A549 (cell line): ENCODE results near the gene NXN. TPM values are rescaled to one million over a fixed set of nuclear protein-coding genes. Genes with fewer than 3 reads are reported as not detected.

ENCODE experiments used
- ATAC-seq, 2 experiments: fragments of 200-7000 bp in 1 of 2; fragments of >200 bp in 1 of 2; cut with Nextera tagmentation in 1 of 2; cut with Tn5 transposase in 1 of 2; 3 replicates each; pipeline versions ENCODE4 v1.8.0 to v1.9.1; 2018 to 2020; ENCODE audit warnings: mild to moderate bottlenecking in 1 of 2, moderate library complexity in 1 of 2
- CTCF ChIA-PET: fragments of 300-600 bp; sonication (Branson Sonifier 250); formaldehyde crosslinking; extraction: SDS; loops from one replicate; lab custom pipeline; 2021; ENCODE audit warnings: antibody characterized with exemption, inconsistent platforms; lab: Yijun Ruan, JAX
- POLR2A ChIA-PET: fragments of 350-600 bp; formaldehyde crosslinking; extraction: SDS; loops from one replicate; lab custom pipeline; 2021; ENCODE audit warnings: antibody characterized with exemption, inconsistent platforms; lab: Yijun Ruan, JAX
- DNase-seq, 2 experiments: peaks; one replicate each; pipeline versions ENCODE4 v3.0.0 to v3.0.0-alpha.2; 2011 to 2016; ENCODE audit warnings: low read depth in 1 of 2, low spot score in 1 of 2
- FAIRE-seq: peaks from 2 replicates; lab custom pipeline; 2011; peaks lifted over from hg19 to GRCh38; lab: Jason Lieb, UNC
- H3K27ac ChIP-seq, 2 experiments: fragments of >200 bp; sonication (Bioruptor Twin); formaldehyde crosslinking; 3 replicates each; pipeline ENCODE4 v1.5.1; 2016 to 2017
- H3K4me1 ChIP-seq: fragments of >200 bp; sonication (Bioruptor Twin); formaldehyde crosslinking; 3 replicates; pipeline ENCODE4 v1.6.1; 2016
- H3K4me2 ChIP-seq: fragments of >200 bp; sonication (Bioruptor Twin); formaldehyde crosslinking; 3 replicates; pipeline ENCODE4 v1.6.1; 2016
- H3K4me3 ChIP-seq: fragments of >200 bp; sonication (Bioruptor Twin); formaldehyde crosslinking; 3 replicates; pipeline ENCODE4 v1.5.1; 2016
- H3K9me3 ChIP-seq: fragments of >200 bp; sonication (Bioruptor Twin); formaldehyde crosslinking; 3 replicates; pipeline ENCODE4 v1.6.1; 2016
- ATOH8 ChIP-seq: fragments of 250-450 bp; sonication (Bioruptor Pico); IDR thresholded peaks from 2 replicates; pipeline ENCODE4 v1.5.0; 2020; ENCODE audit warnings: low read depth, mild to moderate bottlenecking, moderate library complexity
- BCL3 ChIP-seq: fragments of >200 bp; sonication (Bioruptor Twin); formaldehyde crosslinking; IDR thresholded peaks from 3 replicates; pipeline ENCODE4 v1.6.1; 2016
- CEBPB ChIP-seq, 2 experiments: fragments of >200 bp in 1 of 2; sonication (Bioruptor Twin) in 1 of 2; formaldehyde crosslinking in 1 of 2; IDR thresholded peaks; 2 replicates each; pipeline ENCODE4 v1.6.1; 2012 to 2016
- CHD2 ChIP-seq: fragments of 150-350 bp; IDR thresholded peaks from 2 replicates; pipeline ENCODE4 v1.6.1; 2014; ENCODE audit warnings: low read length; ENCODE audit not compliant: partially characterized antibody
- E2F6 ChIP-seq: IDR thresholded peaks from 2 replicates; pipeline ENCODE4 v1.6.1; 2012; ENCODE audit warnings: low read depth, borderline replicate concordance
- FOSB ChIP-seq: fragments of 250-450 bp; sonication (Bioruptor Pico); IDR thresholded peaks from 2 replicates; pipeline ENCODE4 v1.5.0; 2020; ENCODE audit warnings: mild to moderate bottlenecking, moderate library complexity
- FOSL2 ChIP-seq, 2 experiments: fragments of 450-650 bp in 1 of 2; fragments of >200 bp in 1 of 2; sonication (Bioruptor Twin) in 1 of 2; formaldehyde crosslinking; IDR thresholded peaks; 2 replicates each; pipeline versions ENCODE4 v1.5.0 to v1.6.1; 2016 to 2020; ENCODE audit warnings: mild to moderate bottlenecking in 1 of 2, moderate library complexity in 1 of 2
- HES2 ChIP-seq: fragments of >200 bp; sonication (Bioruptor Twin); formaldehyde crosslinking; IDR thresholded peaks from 2 replicates; pipeline ENCODE4 v1.6.1; 2016
- MYC ChIP-seq: IDR thresholded peaks from 2 replicates; pipeline ENCODE4 v1.6.1; 2012; ENCODE audit warnings: mild to moderate bottlenecking, inconsistent platforms, low read length, improper control_type of control experiment, borderline replicate concordance
- NFE2L2 ChIP-seq: fragments of 150-350 bp; conservative IDR thresholded peaks from 2 replicates; pipeline ENCODE4 v1.6.1; 2014; ENCODE audit warnings: low read length
- NPAS2 ChIP-seq: fragments of 250-450 bp; sonication (Bioruptor Pico); IDR thresholded peaks from 2 replicates; pipeline ENCODE4 v1.8.0; 2022; ENCODE audit warnings: mild to moderate bottlenecking, moderate library complexity, borderline replicate concordance
- RNF2 ChIP-seq: fragments of 200-600 bp; sonication (generic); IDR thresholded peaks from 2 replicates; pipeline ENCODE4 v1.6.1; 2016; ENCODE audit warnings: low read depth, mild to moderate bottlenecking, antibody characterized with exemption, moderate library complexity, borderline replicate concordance
- SREBF2 ChIP-seq: fragments of 450-650 bp; IDR thresholded peaks from 2 replicates; pipeline ENCODE4 v1.6.1; 2014; ENCODE audit warnings: mild to moderate bottlenecking, moderate library complexity
- TFCP2L1 ChIP-seq: fragments of 250-450 bp; sonication (Bioruptor Pico); IDR thresholded peaks from 2 replicates; pipeline ENCODE4 v1.5.0; 2021; ENCODE audit warnings: mild to moderate bottlenecking
- USF2 ChIP-seq: fragments of 450-650 bp; IDR thresholded peaks from 2 replicates; pipeline ENCODE4 v1.6.1; 2014; ENCODE audit warnings: antibody characterized with exemption
- ZC3H11A ChIP-seq: fragments of 450-650 bp; IDR thresholded peaks from 2 replicates; pipeline ENCODE4 v1.6.1; 2014; ENCODE audit warnings: antibody characterized with exemption, mild to moderate bottlenecking
- WGBS: methylation state at CpG from one replicate; pipeline ENCODE4 v1.1.6; 2017; ENCODE audit errors: missing lambda C conversion rate; 5-methylcytosine and 5-hydroxymethylcytosine counted together
- polyA plus RNA-seq, 4 experiments: library from polyadenylated mRNA; depleted of rRNA in 3 of 4; stranded (reverse); fragments of >200 nt; fragmentation: RNase III in 1 of 4; extraction: RNeasy Plus Mini Kit Qiagen cat#74134 plus additional on column Dnase treatment in 1 of 4; gene quantifications; 2 replicates in 3 of 4; 3 replicates in 1 of 4; pipeline ENCODE4 v1.2.3, GENCODE V29; 2011 to 2017

The NXN gene
- polyA plus RNA-seq, 2 of the 4 experiments (the other 2 are of a cell fraction) = 24.6 to 31.1 TPM

- POLR2A ChIA-PET = no interaction called here
- Histone ChIP-seq H3K4me3 (no peak overlapping the region), H3K4me2 (no peak overlapping the region), H3K27ac (no peak overlapping the region), H3K4me1 (no peaks in the 10 kb centered on the region), H3K9me3 (no peaks in the 10 kb centered on the region)
- FAIRE-seq (no peak), DNase-seq (no peak), ATAC-seq (peak in 1 of 2 experiments; percentile 4; a peak in 1 of 6 replicates)
- CTCF ChIA-PET = interaction anchor here (0.6 to 1.5 kb wide), 5 partner anchors 8 to 118 kb away, joined by 3 to 6 read pairs (median 4); partner anchors contain the start of gene TIMM22
- WGBS = 83% methylated on average over 13 of the region's 13 CpGs
- no peak for TF ChIP-seq USF2
- TF ChIP-seq CHD2 = no peak
- TF ChIP-seq E2F6 = no peak
Observed at GRCh38 chr17:1004769-1005295, 25.3 kb upstream of the NXN start.

- TF ChIP-seq MYC (no peak), NFE2L2 (no peak), FOSL2 (IDR thresholded peaks at IDR 0.05) (no peak), FOSL2 (CRISPR knock-in tag; IDR thresholded peaks at IDR 0.05) (no peak), SREBF2 (no peak), ATOH8 (CRISPR knock-in tag) (no peak)
- WGBS = 88% methylated on average over 30 of the region's 30 CpGs
- CTCF ChIA-PET = interaction anchor here (0.5 to 1.5 kb wide), 6 partner anchors 8 to 119 kb away, joined by 3 to 6 read pairs (median 4); partner anchors contain the start of gene TIMM22
- Histone ChIP-seq H3K27ac (no peak overlapping the region), H3K4me2 (no peak overlapping the region), H3K4me3 (no peak overlapping the region), H3K9me3 (no peaks in the 10 kb centered on the region), H3K4me1 (no peaks in the 10 kb centered on the region)
- no peak for DNase-seq
- no peak for FAIRE-seq
- ATAC-seq = peak in 1 of 2 experiments; percentile 11; a peak in 3 of 6 replicates
- POLR2A ChIA-PET = no interaction called here
Observed at GRCh38 chr17:1003972-1004768, 24.6 kb upstream of the NXN start.

- ATAC-seq (peak in 1 of 2 experiments; percentile 4; a peak in 1 of 6 replicates), FAIRE-seq (no peak), DNase-seq (no peak)
- WGBS = 93% methylated on average over 5 of the region's 5 CpGs
- no peak overlapping the region for H3K4me2 ChIP-seq
- H3K4me1 ChIP-seq = peaks cover 4% of the 10 kb centered on the region; the same call in 2 of the 3 replicates
- no peak for TF ChIP-seq SREBF2
- no peak for TF ChIP-seq CEBPB (IDR thresholded peaks at IDR 0.05)
- POLR2A ChIA-PET = no interaction called here
- CTCF ChIA-PET = interaction anchor here (0.5 to 1.5 kb wide), 2 partner anchors 53 to 81 kb away, joined by 3 read pairs; no protein-coding TSS in a partner anchor
- no peak overlapping the region for H3K27ac ChIP-seq
- H3K9me3 ChIP-seq = no peaks in the 10 kb centered on the region
- H3K4me3 ChIP-seq = no peak overlapping the region
Observed at GRCh38 chr17:1003633-1003971, 24.0 kb upstream of the NXN start.

GRCh38 chr17:1002771-1003555 is 23.4 kb upstream of the NXN start:
- WGBS = 83% methylated on average over 19 of the region's 19 CpGs
- Histone ChIP-seq H3K4me2 (no peak overlapping the region), H3K4me1 (peaks cover 11% of the 10 kb centered on the region), H3K9me3 (no peaks in the 10 kb centered on the region), H3K4me3 (no peak overlapping the region), H3K27ac (no peak overlapping the region)
- ATAC-seq = no peak
- CTCF ChIA-PET = interaction anchor here (0.5 to 8.3 kb wide), 5 partner anchors 20 to 82 kb away, joined by 3 to 121 read pairs (median 3); partner anchors contain the start of gene NXN
- no peak for FAIRE-seq
- POLR2A ChIA-PET = no interaction called here
- TF ChIP-seq SREBF2 = no peak
- no peak for TF ChIP-seq ZC3H11A
- TF ChIP-seq NPAS2 (CRISPR knock-in tag) = no peak
- TF ChIP-seq RNF2 = no peak
- no peak for TF ChIP-seq FOSB (CRISPR knock-in tag)
- no peak for TF ChIP-seq TFCP2L1 (CRISPR knock-in tag)
- no peak for TF ChIP-seq HES2
- no peak for TF ChIP-seq BCL3
- no peak for DNase-seq
